Erythroblast (primary cell): Measurements from ENCODE around the gene MEI1.

Experiments
- GATA1 ChIP-seq: IDR thresholded peaks from 2 replicates; pipeline ENCODE4 v1.6.1; 2011; ENCODE audit warnings: low read depth, mild to moderate bottlenecking, control low read depth, low read length, moderate library complexity
- POLR2A ChIP-seq: IDR thresholded peaks from 2 replicates; pipeline ENCODE4 v1.6.1; 2011; ENCODE audit warnings: mild to moderate bottlenecking, low read length

DNA sequence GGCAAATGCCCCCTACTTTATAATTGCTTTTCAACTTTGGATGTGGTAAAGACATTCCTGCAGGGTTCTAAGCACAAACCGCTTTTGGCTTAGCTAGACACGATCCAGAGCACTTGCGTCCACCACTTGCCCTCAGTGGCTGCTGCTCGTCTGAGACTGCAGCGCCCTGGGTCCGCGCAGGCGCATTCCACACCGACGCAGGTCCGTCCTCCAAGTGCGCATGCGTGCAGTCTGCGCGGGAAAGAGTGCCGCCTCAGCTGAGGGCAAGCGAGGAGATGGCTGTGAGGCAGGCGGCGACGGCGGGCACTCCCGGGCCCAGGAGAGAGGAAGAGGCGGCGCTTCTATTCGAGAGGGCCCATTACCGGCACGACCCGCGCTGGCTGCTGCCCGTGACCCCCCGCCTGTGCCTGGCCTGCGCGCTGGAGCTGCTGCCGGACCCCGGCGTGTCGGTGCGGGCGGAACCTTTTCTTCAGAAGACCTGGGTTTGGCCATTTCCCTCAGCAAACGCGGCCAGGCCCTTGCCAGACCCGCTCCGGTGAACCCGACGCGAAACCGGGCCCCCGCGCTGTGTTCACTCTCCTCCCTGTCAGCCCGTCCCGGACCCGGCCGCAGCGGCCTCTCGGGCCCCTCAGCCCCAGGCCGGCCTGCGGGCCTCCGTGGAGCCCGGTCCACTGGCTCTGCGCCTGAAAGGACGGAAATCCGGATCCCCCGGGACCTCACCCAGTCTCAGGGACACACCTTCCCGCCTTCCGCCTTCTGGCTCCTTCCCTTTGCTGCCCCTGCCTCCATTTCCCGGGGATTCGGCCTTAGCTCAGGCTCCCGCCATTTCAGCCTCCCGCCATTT, at the start of gene MEI1:
- TF ChIP-seq POLR2A (no peak), GATA1 (no peak)
